Measurements from ENCODE around the gene ASTN2.

DNA sequence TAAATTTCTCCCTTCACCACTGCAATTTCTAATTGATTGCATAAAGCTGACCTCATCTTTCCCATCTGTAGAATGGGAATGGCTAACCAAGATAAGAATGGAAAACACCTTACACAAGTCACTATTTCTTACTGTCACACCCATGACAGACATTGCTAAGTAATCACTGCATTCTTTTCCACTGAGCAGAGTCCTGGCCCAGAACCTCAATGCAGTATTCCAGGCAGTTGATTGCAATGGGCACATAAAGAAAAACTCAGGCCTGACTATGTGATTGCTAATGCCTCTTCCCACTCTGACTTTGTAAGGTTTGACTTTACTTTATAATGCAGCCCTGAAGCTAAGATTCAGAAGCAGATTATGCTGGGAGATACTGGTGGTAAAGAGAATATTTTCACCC, 698.4 kb downstream of the ASTN2 start:
- no peak for TF ChIP-seq POLR2A (IDR thresholded peaks at IDR 0.05; ENCODE audit: low read length)
- TF ChIP-seq GATA1 (IDR thresholded peaks at IDR 0.05; ENCODE audit: low read depth, low read length), result no peak

Measured in erythroblast (primary cell).